HG02610 (cell line): ENCODE data around the gene CCDC121.
A peak's percentile ranks its signal among the peaks of the same experiment; 100 is the strongest.
"Not testable (repeated sequence)": the region's sequence is repeated elsewhere in the genome, so short reads cannot be mapped to it uniquely, and the experiment has no call there.

Experiments used
- ATAC-seq: cut with Tn5 transposase; IDR thresholded peaks from one replicate; pipeline ENCODE4 v1.9.1; 2021; ENCODE audit warnings: mild to moderate bottlenecking, moderate library complexity; ENCODE audit not compliant: unreplicated experiment

CCDC121 gene

GRCh38 chr2:27638037-27638637 lies 9.3 kb upstream of the CCDC121 start:
- no peak for ATAC-seq

GRCh38 chr2:27636766-27637165 lies 8.0 kb upstream of the CCDC121 start:
- no peak for ATAC-seq

GRCh38 chr2:27634291-27634690 lies 5.5 kb upstream of the CCDC121 start:
- no peak for ATAC-seq

DNA sequence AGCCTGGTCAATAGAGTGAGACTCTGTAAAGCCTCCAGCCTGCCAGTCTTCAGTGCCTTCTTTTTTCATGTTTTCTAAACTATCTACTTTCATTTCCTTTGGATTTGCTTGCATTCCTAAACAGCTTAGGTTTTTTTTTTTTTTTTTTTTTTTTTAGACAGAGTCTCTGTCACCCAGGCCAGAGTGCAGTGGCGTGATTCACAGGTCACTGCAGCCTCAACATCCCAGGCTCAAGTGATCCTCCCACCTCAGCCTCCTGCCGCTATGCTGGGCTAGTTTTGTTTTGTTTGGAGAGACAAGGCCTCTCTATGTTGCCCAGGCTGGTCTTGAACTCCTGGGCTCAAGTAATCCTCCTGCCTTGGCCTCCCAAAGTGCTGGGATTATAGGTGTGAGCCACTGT lies 1.4 kb upstream of the CCDC121 start:
- not testable (repeated sequence) for ATAC-seq

DNA sequence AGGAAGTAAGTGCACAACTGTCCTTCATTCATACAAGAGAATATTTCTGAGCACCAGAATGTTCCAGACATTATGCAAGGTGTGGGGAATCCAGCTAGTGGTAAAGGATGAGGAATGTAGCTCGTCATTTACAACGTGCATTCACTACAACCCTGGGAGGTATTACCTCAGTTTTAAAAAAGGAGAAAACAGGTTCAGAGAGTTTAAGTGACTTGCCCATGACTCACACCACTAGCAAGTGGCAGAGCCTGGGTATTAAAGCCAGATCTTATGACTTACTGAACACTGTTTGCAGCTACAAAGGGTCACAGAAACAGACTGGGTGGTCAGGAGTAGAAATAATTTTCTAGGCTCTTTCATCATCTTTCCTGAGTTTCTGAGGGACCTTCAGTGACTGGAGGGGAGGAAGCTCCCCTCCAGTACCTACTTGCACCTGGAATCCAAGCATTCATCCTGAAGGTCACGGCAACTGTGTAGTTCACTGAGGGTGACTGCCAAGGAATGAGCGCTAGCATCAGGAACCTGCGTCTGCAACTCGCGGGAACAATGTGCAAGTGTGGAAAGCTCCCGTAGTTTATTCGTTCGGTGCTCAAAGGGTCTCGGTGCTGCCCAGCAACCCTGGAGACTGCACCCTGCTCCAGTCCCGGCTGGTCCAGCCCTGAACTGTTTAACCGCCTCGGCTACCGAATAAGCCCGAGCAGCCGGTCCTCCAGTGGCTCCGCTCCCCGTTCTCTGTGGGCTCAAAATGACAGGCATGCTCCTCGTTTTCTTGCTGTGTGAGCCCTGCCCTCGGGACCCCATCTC lies 647 bp downstream of the CCDC121 start:
- peak; percentile 28 for ATAC-seq

DNA sequence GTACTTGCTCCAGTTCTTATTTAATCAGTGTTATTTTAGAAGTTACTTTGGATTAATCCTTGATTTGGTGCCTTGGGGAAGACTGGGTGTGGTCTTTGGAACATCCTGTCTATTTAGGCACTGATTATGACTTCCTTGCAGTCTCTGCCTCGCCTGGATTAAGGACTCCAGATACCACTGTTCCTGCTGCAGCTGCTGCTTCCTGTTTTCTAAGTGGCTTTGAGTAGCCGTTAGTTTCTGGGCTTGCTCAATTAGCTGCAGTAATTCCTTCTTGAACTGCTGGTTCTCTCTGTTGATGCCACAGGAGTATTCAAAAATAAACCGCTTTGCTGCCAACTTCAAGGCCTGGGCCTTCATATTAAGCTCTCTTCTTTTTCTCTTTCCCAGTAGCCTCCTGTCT lies 1.9 kb downstream of the CCDC121 start:
- not testable (repeated sequence) for ATAC-seq

DNA sequence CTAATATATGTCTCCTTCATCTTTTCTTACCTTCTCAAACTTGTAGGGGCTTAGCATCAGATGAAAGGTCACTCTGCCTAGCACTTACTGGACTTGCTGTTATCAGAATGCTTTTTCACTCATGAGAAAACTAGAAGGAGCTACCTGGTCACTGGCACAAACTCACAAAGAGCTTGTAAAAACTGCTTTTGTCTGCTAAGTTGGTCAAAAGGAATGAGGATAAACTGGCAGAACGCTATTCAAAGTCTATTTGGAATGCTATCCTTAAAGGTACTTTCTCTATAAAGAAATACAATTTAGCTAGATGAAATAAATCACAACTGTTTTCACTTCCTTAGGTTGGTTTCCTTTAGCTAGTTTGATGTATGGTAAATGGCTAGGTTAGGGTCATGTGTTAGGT lies 2.5 kb downstream of the CCDC121 start:
- not testable (repeated sequence) for ATAC-seq

DNA sequence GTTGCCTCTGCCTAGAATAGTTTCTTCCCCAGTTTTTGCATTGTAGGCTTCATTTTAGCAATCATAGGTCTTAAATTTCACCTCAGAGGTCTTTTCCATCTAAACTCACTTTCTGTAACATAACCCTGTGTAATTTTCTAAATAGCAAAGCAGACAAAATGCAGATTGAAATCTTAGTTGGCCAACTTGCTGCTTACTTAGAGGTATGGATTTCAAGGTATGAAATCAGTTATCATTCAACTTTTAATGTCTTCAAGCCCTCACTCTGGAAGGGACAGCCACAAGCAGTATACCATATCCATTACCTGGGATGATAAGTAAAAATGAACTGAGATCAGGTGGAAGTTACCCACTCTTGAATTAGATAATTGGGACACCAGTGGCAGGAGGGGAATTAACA lies 3.9 kb downstream of the CCDC121 start:
- ATAC-seq, result no peak

- ATAC-seq, result no peak
These were observed 5.9 kb downstream of the CCDC121 start for GRCh38 chr2:27622921-27623384.

GRCh38 chr2:27621524-27621923 lies 7.3 kb downstream of the CCDC121 start:
- no peak for ATAC-seq

GRCh38 chr2:27615316-27615715 lies 13.5 kb downstream of the CCDC121 start:
- ATAC-seq, result no peak

DNA sequence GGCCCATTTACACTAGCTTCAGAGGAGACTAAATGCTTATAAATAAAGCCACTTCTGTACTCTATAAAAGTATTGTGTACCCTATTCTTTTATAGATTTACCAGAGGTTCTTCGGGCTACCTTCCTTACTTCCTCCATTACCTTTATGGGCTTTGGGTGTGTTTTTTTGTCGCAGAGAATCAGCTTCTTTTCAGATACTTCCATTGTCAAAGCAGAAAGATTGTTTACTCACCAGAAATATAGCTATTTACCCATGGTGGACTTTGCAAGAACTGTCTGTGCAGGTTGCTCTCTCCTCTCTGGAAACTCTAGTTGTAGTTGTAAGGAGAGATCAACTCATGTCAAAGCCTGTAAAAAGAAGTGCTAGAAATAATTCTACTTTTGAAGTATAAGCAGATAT lies 14.8 kb downstream of the CCDC121 start:
- no peak for ATAC-seq

GRCh38 chr2:27606611-27607010 lies 22.2 kb downstream of the CCDC121 start:
- ATAC-seq, result no peak

DNA sequence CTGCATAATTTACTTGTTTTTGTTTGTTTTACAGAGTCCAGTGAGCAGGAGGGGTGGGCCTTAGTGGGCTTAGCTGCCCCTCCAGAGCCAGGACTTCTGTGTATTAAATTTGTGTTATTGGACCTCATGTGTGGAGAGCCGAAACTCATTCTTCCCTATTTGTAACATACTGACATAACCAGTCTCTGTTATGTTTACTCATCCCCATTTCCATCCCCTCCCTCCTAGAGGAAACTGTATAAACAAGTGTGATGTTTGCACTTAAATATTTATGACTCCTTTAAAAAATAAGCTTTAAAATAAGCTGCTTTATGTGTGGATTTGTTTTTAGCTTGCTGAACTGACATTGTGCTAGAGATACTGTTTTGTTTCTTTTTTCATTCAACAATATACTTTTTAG lies 32.2 kb downstream of the CCDC121 start:
- ATAC-seq, result no peak

- not testable (repeated sequence) for ATAC-seq
These were observed 33.4 kb downstream of the CCDC121 start for GRCh38 chr2:27595412-27595811.

DNA sequence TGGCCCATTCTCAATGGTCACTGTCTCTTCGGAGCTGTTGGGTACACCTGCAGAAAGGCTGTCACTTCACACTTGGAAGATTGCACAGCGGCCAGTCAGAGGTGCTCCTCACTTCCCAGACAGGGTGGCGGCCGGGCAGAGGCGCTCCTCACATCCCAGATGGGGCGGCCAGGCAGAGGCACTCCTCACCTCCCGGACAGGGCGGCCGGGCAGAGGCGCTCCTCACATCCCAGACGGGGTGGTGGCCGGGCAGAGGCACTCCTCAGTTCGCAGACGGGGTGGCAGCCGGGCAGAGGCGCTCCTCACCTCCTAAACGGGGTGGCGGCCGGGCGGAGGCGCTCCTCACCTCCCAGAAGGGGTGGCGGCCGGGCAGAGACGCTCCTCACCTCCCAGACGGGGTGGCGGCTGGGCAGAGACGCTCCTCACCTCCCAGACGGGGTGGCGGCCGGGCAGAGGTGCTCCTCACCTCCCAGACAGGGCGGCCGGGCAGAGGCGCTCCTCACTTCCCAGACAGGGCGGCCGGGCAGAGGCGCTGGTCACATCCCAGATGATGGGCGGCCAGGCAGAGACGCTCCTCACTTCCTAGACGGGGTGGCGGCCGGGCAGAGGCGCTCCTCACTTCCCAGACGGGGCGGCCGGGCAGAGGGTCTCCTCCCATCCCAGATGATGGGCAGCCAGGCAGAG lies 34.6 kb downstream of the CCDC121 start:
- not testable (repeated sequence) for ATAC-seq

- no peak for ATAC-seq
These were observed 35.6 kb downstream of the CCDC121 start for GRCh38 chr2:27593240-27593639.

DNA sequence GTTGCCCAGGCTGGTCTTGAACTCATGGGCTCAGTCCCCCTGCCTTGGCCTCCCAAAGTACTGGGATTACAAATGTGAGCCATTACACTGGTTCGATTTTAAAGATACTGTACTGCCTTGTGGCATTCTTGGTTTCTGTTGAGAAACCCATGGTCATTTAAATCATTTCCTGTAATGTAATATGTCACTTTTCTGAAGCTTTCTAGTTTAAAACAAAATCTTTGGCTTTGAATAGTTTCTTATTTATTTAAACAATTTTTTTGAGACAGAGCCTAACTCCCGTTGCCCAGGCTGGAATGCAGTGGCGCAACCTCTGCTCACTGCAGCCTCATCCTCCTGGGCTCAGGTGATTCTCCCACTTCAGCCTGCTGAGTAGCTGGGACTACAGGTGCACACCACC lies 37.1 kb downstream of the CCDC121 start:
- no peak for ATAC-seq

DNA sequence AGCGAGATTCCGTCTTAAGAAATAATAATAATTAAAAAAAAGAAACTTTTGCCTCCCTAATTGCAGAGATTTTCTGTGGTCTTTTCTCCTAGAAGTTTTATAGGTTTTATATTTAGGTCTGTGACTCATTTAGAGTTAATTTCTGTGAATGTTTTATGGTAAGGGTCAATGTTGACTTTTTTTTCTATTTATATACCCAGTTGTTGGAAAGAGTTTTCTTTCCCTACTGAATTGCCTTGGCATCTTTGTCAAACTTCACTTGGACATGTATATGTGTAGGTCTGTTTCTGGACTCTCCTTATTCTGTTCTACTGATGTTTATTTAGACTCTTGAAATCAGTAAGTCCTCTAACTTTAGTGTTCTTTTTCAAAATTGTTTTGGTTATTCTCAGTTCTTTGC lies 40.5 kb downstream of the CCDC121 start:
- ATAC-seq, result no peak

- ATAC-seq, result no peak
These were observed 41.8 kb downstream of the CCDC121 start for GRCh38 chr2:27587025-27587424.

GRCh38 chr2:27584597-27584996 lies 44.2 kb downstream of the CCDC121 start:
- ATAC-seq, result no peak

- ATAC-seq, result no peak
These were observed 45.4 kb downstream of the CCDC121 start for GRCh38 chr2:27583390-27583915.
